GM23338 (cell line): ENCODE results near the gene EFCAB6. TPM values are rescaled to one million over a fixed set of nuclear protein-coding genes. Genes with fewer than 3 reads are reported as not detected.

Experiments used
- ATAC-seq: fragments of 200-7000 bp; cut with Tn5 transposase; 3 replicates; pipeline ENCODE4 v1.9.1; 2020
- DNase-seq: peaks from one replicate; pipeline ENCODE4 v3.0.0-alpha.2; 2015; ENCODE audit warnings: low spot score
- H2AFZ ChIP-seq: fragments of 200-600 bp; sonication (generic); 2 replicates; pipeline ENCODE4 v1.8.0; 2016; ENCODE audit warnings: antibody characterized with exemption, mild to moderate bottlenecking, moderate library complexity
- H3F3A ChIP-seq: fragments of 200-600 bp; sonication (generic); replicated peaks from 2 replicates; pipeline ENCODE4 v1.8.0; 2017; ENCODE audit warnings: antibody characterized with exemption, mixed run types, low read depth
- H3K27ac ChIP-seq: fragments of 200-600 bp; sonication (generic); 2 replicates; pipeline ENCODE4 v1.6.1; 2016; ENCODE audit warnings: low read depth
- H3K27me3 ChIP-seq: fragments of 200-600 bp; sonication (generic); 2 replicates; pipeline ENCODE4 v1.8.0; 2016; ENCODE audit warnings: mild to moderate bottlenecking, mixed run types, moderate library complexity; ENCODE audit not compliant: insufficient read depth
- H3K36me3 ChIP-seq: fragments of 200-600 bp; sonication (generic); 2 replicates; pipeline ENCODE4 v1.8.0; 2016; ENCODE audit warnings: mild to moderate bottlenecking; ENCODE audit not compliant: insufficient read depth
- H3K4me1 ChIP-seq: fragments of 200-600 bp; sonication (generic); 2 replicates; pipeline ENCODE4 v1.8.0; 2016; ENCODE audit warnings: mild to moderate bottlenecking, moderate library complexity; ENCODE audit not compliant: insufficient read depth
- H3K4me2 ChIP-seq: fragments of 200-600 bp; sonication (generic); 2 replicates; pipeline ENCODE4 v1.7.1; 2017; ENCODE audit warnings: mixed run types
- H3K4me3 ChIP-seq: fragments of 200-600 bp; sonication (generic); 2 replicates; pipeline ENCODE4 v1.6.1; 2016; ENCODE audit warnings: mixed run types
- H3K79me2 ChIP-seq: fragments of 200-600 bp; sonication (generic); replicated peaks from 2 replicates; pipeline ENCODE4 v1.8.0; 2017; ENCODE audit warnings: mild to moderate bottlenecking; ENCODE audit not compliant: insufficient read depth
- H3K9me2 ChIP-seq: fragments of 200-600 bp; sonication (generic); 2 replicates; pipeline ENCODE4 v1.8.0; 2017; ENCODE audit not compliant: insufficient read depth
- H4K20me1 ChIP-seq: fragments of 200-600 bp; sonication (generic); replicated peaks from 2 replicates; pipeline ENCODE4 v1.8.0; 2017; ENCODE audit warnings: mild to moderate bottlenecking; ENCODE audit not compliant: insufficient read depth
- H3K27ac Mint-ChIP-seq: 2 replicates; pipeline ENCODE4 v1.8.0; 2020; ENCODE audit warnings: inconsistent platforms, mild to moderate bottlenecking, moderate library complexity, mixed read lengths
- H3K27me3 Mint-ChIP-seq: 3 replicates; pipeline ENCODE4 v1.8.0; 2022; ENCODE audit warnings: low read depth, mild to moderate bottlenecking, moderate library complexity, mixed read lengths, inconsistent platforms; ENCODE audit not compliant: insufficient read depth, poor library complexity
- H3K36me3 Mint-ChIP-seq: 3 replicates; pipeline ENCODE4 v1.8.0; 2021; ENCODE audit warnings: low read depth, mild to moderate bottlenecking, inconsistent platforms, moderate library complexity, mixed read lengths
- H3K4me1 Mint-ChIP-seq: 3 replicates; pipeline ENCODE4 v1.8.0; 2020; ENCODE audit warnings: mild to moderate bottlenecking, inconsistent platforms, mixed read lengths
- H3K4me3 Mint-ChIP-seq: 3 replicates; pipeline ENCODE4 v1.8.0; 2021; ENCODE audit warnings: moderate library complexity, mild to moderate bottlenecking, inconsistent platforms, mixed read lengths
- H3K9me3 Mint-ChIP-seq: 3 replicates; pipeline ENCODE4 v1.8.0; 2020; ENCODE audit warnings: moderate library complexity, mild to moderate bottlenecking, inconsistent platforms, mixed read lengths
- CREB1 ChIP-seq: fragments of 250-450 bp; sonication (Bioruptor Pico); IDR thresholded peaks from 2 replicates; pipeline ENCODE4 v1.5.0; 2020; ENCODE audit warnings: low read depth, mild to moderate bottlenecking, moderate library complexity
- CTCF ChIP-seq, 2 experiments: fragments of 200-600 bp in 1 of 2; sonication (generic) in 1 of 2; conservative IDR thresholded peaks; 2 replicates each; pipeline versions ENCODE4 v1.5.1 to v1.6.1; 2016 to 2017; ENCODE audit warnings: antibody characterized with exemption in 2 of 2, low read depth in 2 of 2, mild to moderate bottlenecking in 2 of 2, moderate library complexity in 1 of 2
- ETS1 ChIP-seq: IDR thresholded peaks from 2 replicates; pipeline ENCODE4 v1.6.1; 2016; ENCODE audit warnings: antibody characterized with exemption
- EZH2phosphoT487 ChIP-seq: fragments of 200-600 bp; sonication (generic); IDR thresholded peaks from one replicate; pipeline ENCODE4 v1.8.1; 2018; ENCODE audit warnings: antibody characterized with exemption; ENCODE audit not compliant: unreplicated experiment
- NANOG ChIP-seq: IDR thresholded peaks from 2 replicates; pipeline ENCODE4 v1.6.1; 2016; ENCODE audit warnings: antibody characterized with exemption, borderline replicate concordance
- POLR2AphosphoS5 ChIP-seq: IDR thresholded peaks from 2 replicates; pipeline ENCODE4 v1.6.1; 2016; ENCODE audit warnings: antibody characterized with exemption, low read depth
- ZNF331 ChIP-seq: fragments of 250-450 bp; sonication (Bioruptor Pico); IDR thresholded peaks from 2 replicates; pipeline ENCODE4 v1.5.0; 2020; ENCODE audit warnings: low read depth, mild to moderate bottlenecking, moderate library complexity
- ZNF462 ChIP-seq: fragments of 250-450 bp; sonication (Bioruptor Pico); IDR thresholded peaks from 2 replicates; pipeline ENCODE4 v1.5.0; 2020; ENCODE audit warnings: mild to moderate bottlenecking, moderate library complexity
- polyA plus RNA-seq: library from polyadenylated mRNA; unstranded; fragments of >200 nt; fragmentation: Nextera tagmentation; extraction: Ambion mirVana; gene quantifications from 2 replicates; pipeline ENCODE4 v1.2.1, GENCODE V29; 2016
- total RNA-seq: library from RNA; depleted of rRNA; stranded (reverse); fragments of >200 nt; shearing (Covaris generic); gene quantifications from 2 replicates; pipeline ENCODE4 v1.2.3, GENCODE V29; 2014

The EFCAB6 gene
- total and polyA plus RNA-seq, 2 experiments from 2014 or later = 1.1 to 1.8 TPM

GRCh38 chr22:43636086-43636485 is 176.0 kb downstream of the EFCAB6 start:
- no peak for TF ChIP-seq CREB1 (CRISPR knock-in tag)
- TF ChIP-seq NANOG = no peak
- peak in 1 of 2 experiments; percentile 22; a peak in 2 of 4 replicates for TF ChIP-seq CTCF (conservative IDR thresholded peaks at IDR 0.05; ENCODE audit: low read depth in 2 of 2)

GRCh38 chr22:43635101-43635500 is 177.0 kb downstream of the EFCAB6 start:
- Histone ChIP-seq H4K20me1 (no peaks in the 10 kb centered on the region), H3K36me3 (no peaks in the 10 kb centered on the region), H3K27me3 (no peaks in the 10 kb centered on the region), H3K4me1 (no peaks in the 10 kb centered on the region), H2AFZ (no peak overlapping the region), H3K79me2 (no peaks in the 10 kb centered on the region), H3K4me3 (no peak overlapping the region), H3K9me2 (no peaks in the 10 kb centered on the region), H3K27ac (no peak overlapping the region), H3K4me2 (no peak overlapping the region), H3F3A (no peaks in the 10 kb centered on the region)
- ATAC-seq (no peak), DNase-seq (no peak)
- Mint-ChIP-seq H3K4me1 (no peaks in the 10 kb centered on the region), H3K4me3 (no peak overlapping the region), H3K9me3 (peaks cover 12% of the 10 kb centered on the region), H3K27ac (no peak overlapping the region), H3K27me3 (peaks cover 4% of the 10 kb centered on the region), H3K36me3 (peaks cover 6% of the 10 kb centered on the region; the same call in 2 of the 3 replicates)
- TF ChIP-seq EZH2phosphoT487 (no peak), CREB1 (CRISPR knock-in tag) (no peak), ZNF331 (CRISPR knock-in tag) (no peak), ETS1 (no peak), ZNF462 (CRISPR knock-in tag) (no peak), POLR2AphosphoS5 (no peak)

More at GRCh38 chr22:43636086-43636485, 176.0 kb downstream of the EFCAB6 start:
- no peaks in the 10 kb centered on the region for H3K79me2 ChIP-seq
- no peaks in the 10 kb centered on the region for H3K27me3 ChIP-seq
- Mint-ChIP-seq H3K9me3 (peaks cover 12% of the 10 kb centered on the region), H3K4me3 (no peak overlapping the region), H3K36me3 (peaks cover 6% of the 10 kb centered on the region), H3K27ac (no peak overlapping the region), H3K4me1 (no peaks in the 10 kb centered on the region), H3K27me3 (peaks cover 2% of the 10 kb centered on the region)
- H3K27ac ChIP-seq = no peak overlapping the region
- no peaks in the 10 kb centered on the region for H3F3A ChIP-seq
- ATAC-seq (no peak), DNase-seq (no peak)
- H3K36me3 ChIP-seq = no peaks in the 10 kb centered on the region
- H4K20me1 ChIP-seq = no peaks in the 10 kb centered on the region
- H3K4me2 ChIP-seq = no peak overlapping the region
- no peaks in the 10 kb centered on the region for H3K4me1 ChIP-seq
- no peaks in the 10 kb centered on the region for H3K9me2 ChIP-seq
- no peak overlapping the region for H3K4me3 ChIP-seq
- no peak overlapping the region for H2AFZ ChIP-seq
